Tibial nerve (tissue), 4 donors: ENCODE results near the gene GNB1L. TPM values are rescaled to one million over a fixed set of nuclear protein-coding genes. Genes with fewer than 3 reads are reported as not detected.

Experiments
- DNase-seq, 2 donors: peaks; one replicate each; pipeline ENCODE4 v3.0.0-alpha.2; 2019; ENCODE audit warnings: low spot score in 2 of 2
- H3K27ac ChIP-seq, 4 donors: fragments of 200-600 bp; sonication (generic) in 3 of 4; one replicate each; pipeline ENCODE4 v1.5.1; 2017 to 2019; ENCODE audit warnings: mild to moderate bottlenecking in 1 of 4
- H3K27me3 ChIP-seq, 2 donors: fragments of 200-600 bp; sonication (generic) in 1 of 2; one replicate each; pipeline versions ENCODE4 v1.5.1 to v1.6.0; 2017 to 2019
- H3K36me3 ChIP-seq, 3 donors: fragments of 200-600 bp; sonication (generic); one replicate each; pipeline ENCODE4 v1.5.1; 2018 to 2019
- H3K4me1 ChIP-seq, 4 donors: fragments of 200-600 bp; sonication (generic) in 3 of 4; one replicate each; pipeline ENCODE4 v1.5.1; 2017 to 2019
- H3K4me3 ChIP-seq, 4 donors: fragments of 200-600 bp; sonication (generic) in 3 of 4; one replicate each; pipeline ENCODE4 v1.5.1; 2017 to 2019; ENCODE audit warnings: mild to moderate bottlenecking in 1 of 4, moderate library complexity in 1 of 4
- H3K9me3 ChIP-seq, 4 donors: fragments of 200-600 bp; sonication (generic) in 3 of 4; one replicate each; pipeline ENCODE4 v1.5.1; 2017 to 2019
- CTCF ChIP-seq, 5 experiments: fragments of 200-600 bp in 3 of 5; fragments of 450-650 bp in 2 of 5; sonication (generic) in 3 of 5; IDR thresholded peaks; one replicate each; pipeline ENCODE4 v1.5.1; 2016 to 2019; ENCODE audit warnings: antibody characterized with exemption in 5 of 5, mild to moderate bottlenecking in 3 of 5, moderate library complexity in 2 of 5
- EP300 ChIP-seq, 2 donors: sonication (generic); formaldehyde crosslinking; IDR thresholded peaks; one replicate each; pipeline ENCODE4 v1.6.1; 2017; ENCODE audit warnings: antibody characterized with exemption in 2 of 2, mild to moderate bottlenecking in 1 of 2
- POLR2A ChIP-seq, 2 donors: fragments of 450-650 bp; IDR thresholded peaks; one replicate each; pipeline ENCODE4 v1.6.1; 2017; ENCODE audit warnings: antibody characterized with exemption in 2 of 2, mild to moderate bottlenecking in 2 of 2, moderate library complexity in 2 of 2
- WGBS, 2 donors: methylation state at CpG; one replicate each; pipeline ENCODE4 v1.1.5; 2018; 5-methylcytosine and 5-hydroxymethylcytosine counted together
- total RNA-seq, 4 donors: library from RNA; depleted of rRNA; stranded (reverse); fragments of >200 nt; gene quantifications; one replicate each; pipeline ENCODE4 v1.1.0, GENCODE V29; 2016

The GNB1L gene
- total RNA-seq, 4 donors from 2014 or later: 2.9 to 8.1 (median 6.3) TPM

- no peak for TF ChIP-seq POLR2A (IDR thresholded peaks at IDR 0.05)
- TF ChIP-seq EP300 (IDR thresholded peaks at IDR 0.05): no peak
- no peak for TF ChIP-seq CTCF (IDR thresholded peaks at IDR 0.05)
- DNase-seq: no peak
- no peaks in the 10 kb centered on the region for H3K36me3 ChIP-seq
- no peaks in the 10 kb centered on the region for H3K9me3 ChIP-seq
- peaks cover 0 to 7% (median 0%) of the 10 kb centered on the region in 4 donors for H3K4me1 ChIP-seq
- WGBS, 2 donors: 43 to 52% methylated on average over 10 to 15 of the region's 16 CpGs
- H3K27me3 ChIP-seq: peaks cover 0 to 10% of the 10 kb centered on the region in 2 donors
- H3K27ac ChIP-seq: no peak overlapping the region
- H3K4me3 ChIP-seq: no peak overlapping the region
Measured at GRCh38 chr22:19739448-19739895, 115.2 kb downstream of the GNB1L start.

GRCh38 chr22:19738664-19739447, 115.8 kb downstream of the GNB1L start:
- H3K9me3 ChIP-seq: no peaks in the 10 kb centered on the region
- H3K4me3 ChIP-seq: no peak overlapping the region
- H3K27ac ChIP-seq: no peak overlapping the region
- TF ChIP-seq CTCF (IDR thresholded peaks at IDR 0.05) (no peak), POLR2A (IDR thresholded peaks at IDR 0.05) (no peak), EP300 (IDR thresholded peaks at IDR 0.05) (no peak)
- H3K36me3 ChIP-seq: no peaks in the 10 kb centered on the region
- WGBS, 2 donors: 54 to 59% methylated on average over 17 to 27 of the region's 31 CpGs
- H3K27me3 ChIP-seq: peaks cover 0 to 10% of the 10 kb centered on the region in 2 donors
- H3K4me1 ChIP-seq: peaks cover 0 to 7% (median 0%) of the 10 kb centered on the region in 4 donors
- no peak for DNase-seq

GRCh38 chr22:19737846-19738663, 116.6 kb downstream of the GNB1L start:
- TF ChIP-seq POLR2A (IDR thresholded peaks at IDR 0.05) (no peak), CTCF (IDR thresholded peaks at IDR 0.05) (no peak), EP300 (IDR thresholded peaks at IDR 0.05) (no peak)
- Histone ChIP-seq H3K27me3 (peaks cover 0 to 10% of the 10 kb centered on the region in 2 donors), H3K9me3 (no peaks in the 10 kb centered on the region), H3K36me3 (no peaks in the 10 kb centered on the region), H3K4me3 (no peak overlapping the region), H3K4me1 (peaks cover 0 to 7% (median 0%) of the 10 kb centered on the region in 4 donors), H3K27ac (no peak overlapping the region)
- WGBS, 2 donors: 72 to 78% methylated on average over 7 to 17 of the region's 17 CpGs
- no peak for DNase-seq

- DNase-seq: no peak
- Histone ChIP-seq H3K9me3 (no peaks in the 10 kb centered on the region), H3K4me1 (peaks cover 0 to 10% (median 1%) of the 10 kb centered on the region in 4 donors), H3K4me3 (no peak overlapping the region), H3K36me3 (no peaks in the 10 kb centered on the region), H3K27ac (no peak overlapping the region), H3K27me3 (peaks cover 0 to 10% of the 10 kb centered on the region in 2 donors)
- WGBS, 2 donors: 66 to 71% methylated on average over 14 to 21 of the region's 21 CpGs
- TF ChIP-seq POLR2A (IDR thresholded peaks at IDR 0.05) (no peak), CTCF (IDR thresholded peaks at IDR 0.05) (no peak), EP300 (IDR thresholded peaks at IDR 0.05) (no peak)
Measured at GRCh38 chr22:19735665-19736510, 118.8 kb downstream of the GNB1L start.
